Measurements from ENCODE around the gene HNF1B.

The HNF1B gene

DNA sequence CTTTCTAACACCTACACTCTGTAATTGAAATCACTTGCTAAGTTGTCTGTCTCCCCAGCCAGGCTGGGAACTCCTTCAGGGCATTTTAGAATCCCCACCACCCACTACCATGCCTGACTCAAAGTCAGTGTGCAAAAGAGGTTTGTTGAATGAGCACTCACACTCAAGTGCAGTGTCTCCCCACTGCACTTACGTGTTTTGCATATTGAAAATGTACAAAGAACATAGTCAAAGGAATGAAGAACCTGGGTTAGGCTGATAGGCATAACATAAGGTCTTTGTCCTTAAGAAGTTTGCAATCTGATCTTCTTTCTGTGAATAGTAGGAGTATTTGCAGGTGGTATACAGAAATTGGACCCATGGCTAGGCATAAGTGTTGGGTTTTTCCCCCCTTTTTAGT lies 67.8 kb downstream of the HNF1B start:
- Histone ChIP-seq H3K4me1 (peaks cover 13% of the 10 kb centered on the region), H3K27ac (peak overlapping the region; percentile 30; the same call in 1 of the 2 replicates), H3K4me2 (peak overlapping the region; percentile 50)

DNA sequence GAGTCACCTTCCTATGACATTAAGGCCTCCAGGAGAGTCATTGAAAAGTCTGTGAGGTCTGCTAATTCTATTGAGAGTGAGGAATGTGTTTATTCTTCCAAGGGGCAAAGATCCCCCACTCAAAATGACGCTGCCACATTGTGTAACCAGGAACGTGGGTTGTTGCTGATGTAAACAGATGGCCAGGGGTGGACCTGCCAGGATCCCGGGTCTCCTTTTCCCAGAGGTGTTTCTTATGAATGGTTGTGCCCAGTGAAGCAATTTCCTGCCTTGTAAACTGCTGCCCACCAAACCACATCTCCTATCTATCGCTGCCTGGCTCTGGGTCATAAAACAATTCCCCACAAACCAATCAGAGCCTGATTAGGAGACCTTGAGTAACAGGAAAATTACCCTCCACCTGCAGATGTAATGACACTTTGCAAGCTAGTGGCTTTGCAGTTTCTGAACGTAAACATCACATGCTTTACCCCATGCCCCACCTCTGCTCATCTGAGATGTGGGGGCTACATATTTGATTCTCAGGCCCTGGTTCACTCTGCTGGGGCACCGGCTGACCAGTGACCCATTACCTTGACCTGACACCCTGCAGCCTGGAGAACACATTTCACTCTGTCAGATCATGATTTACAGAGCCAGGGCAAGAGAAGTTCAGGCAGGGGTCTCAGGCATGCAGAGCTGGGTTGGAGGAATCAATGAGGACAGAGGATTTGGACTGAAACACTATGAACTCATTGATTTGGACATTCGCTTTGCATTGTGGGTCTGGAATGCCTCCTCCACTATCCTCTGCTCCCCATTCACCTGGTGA lies 68.5 kb downstream of the HNF1B start:
- no peaks in the 10 kb centered on the region for H3K9me3 ChIP-seq
- peak overlapping the region; percentile 30; the same call in 1 of the 2 replicates for H3K27ac ChIP-seq
- H3K4me2 ChIP-seq, result peak overlapping the region; percentile 50
- peak; percentile 92 for TF ChIP-seq Cebpa-rat (IDR thresholded peaks at IDR 0.05)
- H3K4me1 ChIP-seq, result peaks cover 13% of the 10 kb centered on the region
- no peaks in the 10 kb centered on the region for H3K27me3 ChIP-seq
- H3K9ac ChIP-seq, result no peak overlapping the region
- H3K36me3 ChIP-seq, result no peaks in the 10 kb centered on the region
- no peak overlapping the region for H3K4me3 ChIP-seq
- H4K20me1 ChIP-seq, result no peaks in the 10 kb centered on the region

More for the DNA sequence above, 67.8 kb downstream of the HNF1B start:
- H3K4me3 ChIP-seq, result no peak overlapping the region
- no peaks in the 10 kb centered on the region for H4K20me1 ChIP-seq
- H3K9me3 ChIP-seq, result no peaks in the 10 kb centered on the region
- no peaks in the 10 kb centered on the region for H3K27me3 ChIP-seq
- TF ChIP-seq Cebpa-rat (IDR thresholded peaks at IDR 0.05), result no peak
- H3K9ac ChIP-seq, result no peak overlapping the region
- no peaks in the 10 kb centered on the region for H3K36me3 ChIP-seq

DNA sequence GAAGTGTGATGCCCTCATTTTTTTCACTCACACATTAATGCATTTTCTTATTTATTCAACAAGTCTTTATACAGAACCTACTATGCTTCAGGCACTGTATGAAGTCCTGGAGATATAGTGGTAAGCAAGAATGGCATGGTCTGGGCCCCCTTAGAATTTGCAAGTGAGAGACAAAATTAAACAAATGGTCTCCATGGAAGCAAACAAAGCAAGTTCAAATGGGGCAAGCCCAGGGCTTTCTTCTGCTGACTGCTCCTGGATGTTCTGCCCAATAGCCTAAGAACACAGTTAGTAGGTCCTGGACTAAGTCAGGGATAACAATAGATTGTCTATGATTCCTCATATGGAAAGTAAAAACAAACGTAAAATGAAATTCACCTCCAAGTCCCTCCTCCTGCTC lies 70.3 kb downstream of the HNF1B start:
- TF ChIP-seq Cebpa-rat (IDR thresholded peaks at IDR 0.05), result no peak
- no peak overlapping the region for H3K9ac ChIP-seq
- H4K20me1 ChIP-seq, result no peaks in the 10 kb centered on the region
- H3K4me2 ChIP-seq, result no peak overlapping the region
- no peak overlapping the region for H3K27ac ChIP-seq
- no peaks in the 10 kb centered on the region for H3K9me3 ChIP-seq
- peaks cover 13% of the 10 kb centered on the region for H3K4me1 ChIP-seq
- no peak overlapping the region for H3K4me3 ChIP-seq
- no peaks in the 10 kb centered on the region for H3K27me3 ChIP-seq
- H3K36me3 ChIP-seq, result no peaks in the 10 kb centered on the region

GRCh38 chr17:37673386-37673785 lies 71.5 kb downstream of the HNF1B start:
- H3K4me2 ChIP-seq, result no peak overlapping the region
- H4K20me1 ChIP-seq, result no peaks in the 10 kb centered on the region
- no peaks in the 10 kb centered on the region for H3K27me3 ChIP-seq
- no peak for TF ChIP-seq Cebpa-rat (IDR thresholded peaks at IDR 0.05)
- H3K4me1 ChIP-seq, result peaks cover 13% of the 10 kb centered on the region
- no peaks in the 10 kb centered on the region for H3K9me3 ChIP-seq
- H3K4me3 ChIP-seq, result no peak overlapping the region
- no peaks in the 10 kb centered on the region for H3K36me3 ChIP-seq
- no peak overlapping the region for H3K27ac ChIP-seq
- no peak overlapping the region for H3K9ac ChIP-seq

GRCh38 chr17:37672548-37673078 lies 72.2 kb downstream of the HNF1B start:
- peaks cover 13% of the 10 kb centered on the region for H3K4me1 ChIP-seq
- no peak overlapping the region for H3K4me3 ChIP-seq
- H4K20me1 ChIP-seq, result no peaks in the 10 kb centered on the region
- H3K9ac ChIP-seq, result no peak overlapping the region
- no peak overlapping the region for H3K4me2 ChIP-seq
- H3K27me3 ChIP-seq, result no peaks in the 10 kb centered on the region
- no peaks in the 10 kb centered on the region for H3K36me3 ChIP-seq
- no peaks in the 10 kb centered on the region for H3K9me3 ChIP-seq
- no peak for TF ChIP-seq Cebpa-rat (IDR thresholded peaks at IDR 0.05)
- H3K27ac ChIP-seq, result no peak overlapping the region

GRCh38 chr17:37671824-37672547 lies 72.9 kb downstream of the HNF1B start:
- Histone ChIP-seq H4K20me1 (no peaks in the 10 kb centered on the region), H3K4me2 (no peak overlapping the region), H3K4me3 (no peak overlapping the region), H3K27me3 (no peaks in the 10 kb centered on the region), H3K4me1 (peaks cover 12% of the 10 kb centered on the region), H3K27ac (no peak overlapping the region), H3K36me3 (no peaks in the 10 kb centered on the region), H3K9ac (no peak overlapping the region), H3K9me3 (no peaks in the 10 kb centered on the region)
- no peak for TF ChIP-seq Cebpa-rat (IDR thresholded peaks at IDR 0.05)

DNA sequence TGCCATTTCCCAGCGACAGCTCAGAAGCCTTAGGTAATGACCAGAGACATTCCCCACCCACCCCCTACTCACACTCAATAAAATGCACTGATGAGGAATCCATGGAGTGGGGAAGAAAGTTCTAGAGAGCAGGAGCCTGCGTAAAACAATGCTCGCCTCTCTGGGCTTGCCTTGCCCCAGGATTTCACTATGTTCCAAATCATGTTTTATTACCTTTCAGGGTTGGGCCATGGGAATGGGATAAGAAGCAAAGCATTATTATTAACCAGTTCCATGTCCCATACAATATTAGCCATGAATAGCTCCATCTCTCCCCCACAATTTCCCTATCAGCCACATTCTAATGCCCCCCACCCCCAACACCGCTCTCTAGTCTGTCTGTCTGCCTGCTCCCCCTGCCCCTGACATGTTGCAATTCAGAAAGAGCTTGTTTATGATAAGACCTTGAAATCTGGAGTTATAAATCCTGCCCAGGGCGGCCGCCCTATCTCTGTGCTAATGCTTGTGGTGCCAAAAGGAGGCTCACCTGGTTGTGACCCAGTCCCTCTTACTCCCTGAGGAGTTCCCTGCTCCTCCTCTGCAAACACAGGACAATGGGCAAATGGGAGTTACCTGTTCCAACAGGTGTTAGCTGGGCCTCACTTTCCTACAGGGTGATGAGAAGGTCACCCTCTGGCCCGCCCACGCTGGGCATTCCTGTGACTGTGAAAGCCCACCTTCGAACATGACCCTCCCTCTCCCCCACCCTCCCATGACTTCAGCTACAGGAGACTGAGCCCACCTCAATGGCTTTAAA lies 73.6 kb downstream of the HNF1B start:
- Histone ChIP-seq H3K36me3 (no peaks in the 10 kb centered on the region), H3K4me3 (no peak overlapping the region), H3K4me2 (no peak overlapping the region), H3K27ac (no peak overlapping the region), H3K27me3 (no peaks in the 10 kb centered on the region), H3K9me3 (no peaks in the 10 kb centered on the region), H4K20me1 (no peaks in the 10 kb centered on the region), H3K9ac (no peak overlapping the region), H3K4me1 (peaks cover 5% of the 10 kb centered on the region)
- TF ChIP-seq Cebpa-rat (IDR thresholded peaks at IDR 0.05), result no peak

DNA sequence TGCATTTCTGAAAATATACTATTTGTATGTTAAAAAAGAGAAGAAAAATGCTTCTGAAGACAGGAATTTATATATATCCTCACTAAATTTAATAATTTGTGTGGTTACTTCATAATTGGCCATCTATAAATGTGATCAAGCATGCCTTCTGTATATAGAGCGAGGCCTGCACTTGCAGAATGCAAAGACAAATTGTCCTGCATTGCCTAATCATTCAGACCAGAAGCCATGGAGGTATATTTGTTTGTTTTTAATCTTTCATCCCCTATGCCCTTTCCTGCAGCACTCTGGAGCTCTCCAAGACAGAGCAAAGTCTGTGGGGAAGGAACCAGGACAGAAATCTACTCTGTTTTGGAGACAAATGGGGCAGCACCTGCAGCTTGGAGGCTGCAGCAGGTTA lies 77.8 kb downstream of the HNF1B start:
- H3K36me3 ChIP-seq, result no peaks in the 10 kb centered on the region
- no peaks in the 10 kb centered on the region for H3K4me1 ChIP-seq
- no peaks in the 10 kb centered on the region for H3K9me3 ChIP-seq
- no peak overlapping the region for H3K4me2 ChIP-seq
- no peak for TF ChIP-seq Cebpa-rat (IDR thresholded peaks at IDR 0.05)
- H4K20me1 ChIP-seq, result no peaks in the 10 kb centered on the region
- H3K4me3 ChIP-seq, result no peak overlapping the region
- H3K9ac ChIP-seq, result no peak overlapping the region
- H3K27me3 ChIP-seq, result no peaks in the 10 kb centered on the region
- no peak overlapping the region for H3K27ac ChIP-seq

- H4K20me1 ChIP-seq, result no peaks in the 10 kb centered on the region
- H3K36me3 ChIP-seq, result no peaks in the 10 kb centered on the region
- H3K4me2 ChIP-seq, result no peak overlapping the region
- H3K9me3 ChIP-seq, result no peaks in the 10 kb centered on the region
- H3K4me1 ChIP-seq, result no peaks in the 10 kb centered on the region
- TF ChIP-seq Cebpa-rat (IDR thresholded peaks at IDR 0.05), result no peak
- no peaks in the 10 kb centered on the region for H3K27me3 ChIP-seq
- no peak overlapping the region for H3K9ac ChIP-seq
- no peak overlapping the region for H3K4me3 ChIP-seq
- H3K27ac ChIP-seq, result no peak overlapping the region
Observed at GRCh38 chr17:37664214-37664613, 80.6 kb downstream of the HNF1B start.

Data from BLaER1 (cell line).